Upper lobe of left lung (tissue), 4 donors: Measurements from ENCODE around the gene FKBP3.

Source experiments
- CTCF ChIP-seq, 6 experiments: fragments of 450-650 bp in 4 of 6; fragments of 200-600 bp in 2 of 6; sonication (generic) in 2 of 6; IDR thresholded peaks; one replicate each; pipeline ENCODE4 v1.5.1; 2016 to 2019; ENCODE audit warnings: antibody characterized with exemption in 6 of 6
- POLR2A ChIP-seq, 4 donors: fragments of 450-650 bp; IDR thresholded peaks; one replicate each; pipeline ENCODE4 v1.5.1; 2016 to 2017; ENCODE audit warnings: antibody characterized with exemption in 4 of 4, mild to moderate bottlenecking in 2 of 4
- POLR2AphosphoS5 ChIP-seq, 2 donors: sonication (generic); formaldehyde crosslinking; IDR thresholded peaks; one replicate each; pipeline ENCODE4 v1.5.1; 2017; ENCODE audit warnings: antibody characterized with exemption in 2 of 2

- TF ChIP-seq POLR2A (IDR thresholded peaks at IDR 0.05) = no peak
- no peak for TF ChIP-seq CTCF (IDR thresholded peaks at IDR 0.05)
- TF ChIP-seq POLR2AphosphoS5 (IDR thresholded peaks at IDR 0.05) = no peak
Measured at GRCh38 chr14:45118594-45118993, 15.7 kb downstream of the FKBP3 start.
